Measurements from ENCODE around the gene HECTD1. TPM values are rescaled to one million over a fixed set of nuclear protein-coding genes. Genes with fewer than 3 reads are reported as not detected.

HECTD1 gene
- total and polyA plus RNA-seq, 3 donors from 2014 or later: 124 to 235 (median 232) TPM

GRCh38 chr14:31228533-31228932 lies 20.9 kb upstream of the HECTD1 start:
- Histone ChIP-seq H3K4me3 (no peak overlapping the region), H3K4me1 (no peaks in the 10 kb centered on the region), H3K36me3 (ENCODE audit: low read depth, missing control alignments) (no peaks in the 10 kb centered on the region), H3K27me3 (no peaks in the 10 kb centered on the region), H3K9me3 (no peaks in the 10 kb centered on the region), H3K27ac (no peak overlapping the region)
- intact Hi-C loops (cut with DNase I; ENCODE audit: low total_unique reads): no loop called here
- DNase-seq: no peak
- TF ChIP-seq CTCF (IDR thresholded peaks at IDR 0.05): no peak
- TF ChIP-seq POLR2A (IDR thresholded peaks at IDR 0.05): no peak

- no peaks in the 10 kb centered on the region for H3K4me1 ChIP-seq
- 83 to 90% methylated on average over 1 of the region's 1 CpG for WGBS, 2 donors
- DNase-seq: no peak
- H3K9me3 ChIP-seq: no peaks in the 10 kb centered on the region
- TF ChIP-seq CTCF (IDR thresholded peaks at IDR 0.05) (no peak), POLR2A (IDR thresholded peaks at IDR 0.05) (no peak)
- no peak overlapping the region for H3K27ac ChIP-seq
- H3K4me3 ChIP-seq: no peak overlapping the region
- H3K36me3 ChIP-seq (ENCODE audit: low read depth, missing control alignments): no peaks in the 10 kb centered on the region
- intact Hi-C loops (cut with DNase I; ENCODE audit: low total_unique reads): no loop called here
- no peaks in the 10 kb centered on the region for H3K27me3 ChIP-seq
Measured at GRCh38 chr14:31224808-31225207, 17.2 kb upstream of the HECTD1 start.

DNA sequence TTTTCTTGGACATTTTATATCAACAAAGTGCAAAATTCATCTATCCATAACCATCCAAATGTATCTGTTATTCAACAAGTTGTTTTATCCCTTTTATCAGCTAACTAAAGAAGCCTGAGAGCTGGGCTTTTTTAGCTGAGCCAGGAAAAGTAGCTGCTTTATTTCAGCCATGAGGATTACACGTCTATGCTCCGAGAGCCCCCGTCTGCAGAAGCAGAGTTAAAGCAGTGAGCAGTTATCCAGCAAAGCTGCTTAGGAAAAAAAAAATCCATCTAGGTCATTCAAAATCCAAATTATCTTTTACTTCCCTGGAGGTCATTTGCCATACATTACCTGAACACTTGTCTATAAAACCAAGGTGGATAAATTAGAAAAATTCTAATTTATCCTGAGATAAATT lies 15.7 kb upstream of the HECTD1 start:
- intact Hi-C loops (cut with DNase I; ENCODE audit: low total_unique reads): no loop called here
- Histone ChIP-seq H3K27me3 (no peaks in the 10 kb centered on the region), H3K4me1 (no peaks in the 10 kb centered on the region), H3K4me3 (no peak overlapping the region), H3K27ac (no peak overlapping the region), H3K36me3 (ENCODE audit: low read depth, missing control alignments) (no peaks in the 10 kb centered on the region), H3K9me3 (no peaks in the 10 kb centered on the region)
- 55 to 69% methylated on average over 3 of the region's 3 CpGs for WGBS, 2 donors
- TF ChIP-seq POLR2A (IDR thresholded peaks at IDR 0.05) (no peak), CTCF (IDR thresholded peaks at IDR 0.05) (no peak)
- DNase-seq: no peak

DNA sequence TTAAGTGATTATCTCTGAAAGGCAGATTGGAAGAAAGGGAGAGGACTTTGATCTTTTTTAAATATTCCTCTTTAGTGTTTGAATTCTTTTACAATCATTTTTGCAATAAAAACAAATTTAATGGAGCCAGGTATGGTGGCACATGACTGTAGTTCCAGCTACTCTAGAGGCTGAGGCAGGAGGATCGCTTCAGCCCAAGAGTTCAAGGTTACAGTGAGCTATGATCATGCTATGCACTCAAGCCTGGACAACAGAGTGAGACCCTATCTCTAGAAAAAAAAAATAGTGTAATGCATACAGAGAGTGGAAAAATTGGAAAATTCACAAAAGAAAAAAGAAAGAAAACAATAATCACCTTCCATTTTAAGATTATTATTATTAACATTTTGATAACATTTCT lies 15.2 kb upstream of the HECTD1 start:
- no peaks in the 10 kb centered on the region for H3K4me1 ChIP-seq
- intact Hi-C loops (cut with DNase I; ENCODE audit: low total_unique reads): no loop called here

GRCh38 chr14:31221266-31221665 lies 13.7 kb upstream of the HECTD1 start:
- H3K4me1 ChIP-seq: no peaks in the 10 kb centered on the region
- DNase-seq: no peak
- no peak overlapping the region for H3K27ac ChIP-seq
- intact Hi-C loops (cut with DNase I; ENCODE audit: low total_unique reads): no loop called here
- no peaks in the 10 kb centered on the region for H3K27me3 ChIP-seq
- no peak overlapping the region for H3K4me3 ChIP-seq
- TF ChIP-seq CTCF (IDR thresholded peaks at IDR 0.05) (no peak), POLR2A (IDR thresholded peaks at IDR 0.05) (no peak)
- H3K36me3 ChIP-seq (ENCODE audit: low read depth, missing control alignments): no peaks in the 10 kb centered on the region
- 85 to 93% methylated on average over 2 of the region's 2 CpGs for WGBS, 2 donors
- H3K9me3 ChIP-seq: no peaks in the 10 kb centered on the region

More for the DNA sequence above, 15.2 kb upstream of the HECTD1 start:
- Histone ChIP-seq H3K36me3 (ENCODE audit: low read depth, missing control alignments) (no peaks in the 10 kb centered on the region), H3K9me3 (no peaks in the 10 kb centered on the region), H3K27me3 (no peaks in the 10 kb centered on the region), H3K27ac (no peak overlapping the region), H3K4me3 (no peak overlapping the region)
- DNase-seq: no peak
- WGBS, 2 donors: 79 to 81% methylated on average over 1 of the region's 1 CpG
- no peak for TF ChIP-seq POLR2A (IDR thresholded peaks at IDR 0.05)

All from testis (tissue), 3 donors.